NCI-H1048 (cell line): ENCODE results near the gene CTNNA1.
"Not testable (repeated sequence)": the region's sequence is repeated elsewhere in the genome, so short reads cannot be mapped to it uniquely, and the experiment has no call there.

Source experiments
- DNase-seq: peaks from one replicate; lab custom pipeline; 2025; lab: John Stamatoyannopoulos, UW

The CTNNA1 gene

GRCh38 chr5:138898742-138899141 is 145.5 kb downstream of the CTNNA1 start:
- no peak for DNase-seq

- DNase-seq: no peak
These were observed 147.2 kb downstream of the CTNNA1 start for GRCh38 chr5:138900281-138900965.

- DNase-seq: no peak
These were observed 148.5 kb downstream of the CTNNA1 start for GRCh38 chr5:138901716-138902115.

- no peak for DNase-seq
These were observed 150.0 kb downstream of the CTNNA1 start for GRCh38 chr5:138903130-138903775.

GRCh38 chr5:138905541-138905940 is 152.3 kb downstream of the CTNNA1 start:
- DNase-seq: no peak

GRCh38 chr5:138909734-138910133 is 156.5 kb downstream of the CTNNA1 start:
- no peak for DNase-seq

- no peak for DNase-seq
These were observed 157.4 kb downstream of the CTNNA1 start for GRCh38 chr5:138910546-138911185.

GRCh38 chr5:138911441-138911840 is 158.2 kb downstream of the CTNNA1 start:
- no peak for DNase-seq

GRCh38 chr5:138912093-138912492 is 158.9 kb downstream of the CTNNA1 start:
- no peak for DNase-seq

- no peak for DNase-seq
These were observed 160.5 kb downstream of the CTNNA1 start for GRCh38 chr5:138913773-138914172.

- DNase-seq: no peak
These were observed 161.1 kb downstream of the CTNNA1 start for GRCh38 chr5:138914338-138914737.

GRCh38 chr5:138918686-138919085 is 165.5 kb downstream of the CTNNA1 start:
- no peak for DNase-seq

GRCh38 chr5:138920181-138920580 is 167.0 kb downstream of the CTNNA1 start:
- DNase-seq: no peak

- DNase-seq: not testable (repeated sequence)
These were observed 168.1 kb downstream of the CTNNA1 start for GRCh38 chr5:138921362-138921761.

- DNase-seq: no peak
These were observed 169.3 kb downstream of the CTNNA1 start for GRCh38 chr5:138922494-138922893.

GRCh38 chr5:138925090-138925635 is 171.9 kb downstream of the CTNNA1 start:
- DNase-seq: no peak

- DNase-seq: no peak
These were observed 173.0 kb downstream of the CTNNA1 start for GRCh38 chr5:138926257-138926656.

GRCh38 chr5:138926688-138927448 is 173.6 kb downstream of the CTNNA1 start:
- DNase-seq: no peak

- no peak for DNase-seq
These were observed 174.3 kb downstream of the CTNNA1 start for GRCh38 chr5:138927544-138927943.

GRCh38 chr5:138927979-138928378 is 174.8 kb downstream of the CTNNA1 start:
- DNase-seq: no peak

GRCh38 chr5:138929571-138929955 is 176.3 kb downstream of the CTNNA1 start:
- no peak for DNase-seq

GRCh38 chr5:138930371-138931097 is 177.3 kb downstream of the CTNNA1 start:
- no peak for DNase-seq
